Islet of Langerhans (tissue), 1 donor: ENCODE measurements around the gene FMN2.

Experiments used
- FAIRE-seq: peaks from one replicate; lab custom pipeline; 2011; peaks lifted over from hg19 to GRCh38; lab: Jason Lieb, UNC

Gene FMN2

GRCh38 chr1:240314845-240315801, 223.4 kb downstream of the FMN2 start:
- FAIRE-seq = peak; percentile 82

GRCh38 chr1:240319998-240320397, 228.3 kb downstream of the FMN2 start:
- FAIRE-seq = no peak

- FAIRE-seq = no peak
These were observed 229.0 kb downstream of the FMN2 start for GRCh38 chr1:240320659-240321058.

DNA sequence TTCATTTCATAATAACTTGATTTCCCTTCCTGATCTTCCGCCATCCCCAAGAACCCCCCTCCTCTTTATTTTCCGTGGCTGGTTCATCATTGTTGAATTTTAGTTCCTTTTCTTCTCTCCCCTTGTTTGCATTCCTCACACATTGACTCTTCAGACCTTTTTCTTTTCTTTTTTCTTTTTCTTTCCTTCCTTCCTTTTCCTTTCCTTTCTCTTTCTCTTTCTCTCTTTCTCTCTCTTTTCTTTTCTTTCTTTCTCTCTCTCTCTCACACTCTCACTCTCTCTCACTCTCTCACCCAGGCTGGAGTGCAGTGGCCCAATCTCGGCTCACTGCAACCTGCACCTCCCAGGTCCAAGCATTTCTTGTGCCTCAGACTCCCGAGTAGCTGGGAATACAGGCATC, 231.3 kb downstream of the FMN2 start:
- no peak for FAIRE-seq

DNA sequence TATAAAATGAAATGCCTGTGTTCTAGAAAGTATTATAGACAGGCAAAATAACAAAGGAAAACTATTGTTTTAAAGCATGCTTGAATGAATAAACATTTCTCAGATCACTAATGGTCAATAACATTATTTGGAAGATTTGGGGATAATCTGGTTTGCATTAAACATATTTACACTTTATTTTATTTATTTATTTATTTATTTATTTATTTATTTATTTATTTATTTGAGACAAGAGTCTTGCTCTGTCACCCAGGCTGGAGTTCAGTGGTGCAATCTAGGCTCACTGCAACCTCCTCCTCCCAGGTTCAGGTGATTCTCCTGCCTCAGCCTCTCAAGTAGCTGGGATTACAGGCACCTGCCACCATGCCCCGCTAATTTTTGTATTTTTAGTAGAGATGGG, 236.7 kb downstream of the FMN2 start:
- peak; percentile 85 for FAIRE-seq

DNA sequence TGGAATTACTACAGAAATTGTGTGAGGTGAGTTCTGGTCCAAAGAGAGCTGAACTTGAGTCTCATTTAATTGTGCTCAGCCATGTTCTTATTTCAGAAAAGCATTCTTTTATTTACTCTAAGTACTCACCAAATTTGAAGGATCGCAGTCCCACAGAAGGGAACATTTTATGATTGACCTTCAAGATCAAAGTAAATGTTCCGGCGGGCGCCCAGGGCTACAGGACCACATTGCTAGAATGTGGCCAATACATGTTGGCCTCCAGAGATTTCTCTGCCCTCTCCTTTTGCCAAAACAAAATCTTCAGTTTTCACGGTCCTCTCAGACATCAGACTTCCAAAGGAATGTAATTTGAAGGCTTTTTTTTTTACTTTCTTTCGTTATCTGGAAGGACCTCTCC, 237.8 kb downstream of the FMN2 start:
- FAIRE-seq = no peak

DNA sequence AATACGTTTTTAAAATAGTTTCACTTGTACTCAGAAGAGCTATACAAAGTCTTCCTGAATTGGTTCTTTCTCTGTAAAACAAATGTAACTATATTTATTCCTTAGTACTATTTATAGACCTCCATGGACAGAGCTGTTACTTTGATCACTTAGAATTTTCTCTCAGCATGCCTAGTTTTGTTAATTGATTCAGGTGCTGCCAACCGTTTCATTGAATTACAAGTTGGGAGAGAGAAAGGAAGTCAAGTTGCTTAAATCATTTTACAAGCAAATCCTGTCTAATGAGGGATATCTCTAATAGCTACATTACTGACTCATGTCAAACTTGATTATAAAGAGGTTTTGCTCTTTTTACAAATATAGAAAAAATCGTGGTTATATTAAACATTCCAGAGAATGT, 241.0 kb downstream of the FMN2 start:
- FAIRE-seq = no peak

DNA sequence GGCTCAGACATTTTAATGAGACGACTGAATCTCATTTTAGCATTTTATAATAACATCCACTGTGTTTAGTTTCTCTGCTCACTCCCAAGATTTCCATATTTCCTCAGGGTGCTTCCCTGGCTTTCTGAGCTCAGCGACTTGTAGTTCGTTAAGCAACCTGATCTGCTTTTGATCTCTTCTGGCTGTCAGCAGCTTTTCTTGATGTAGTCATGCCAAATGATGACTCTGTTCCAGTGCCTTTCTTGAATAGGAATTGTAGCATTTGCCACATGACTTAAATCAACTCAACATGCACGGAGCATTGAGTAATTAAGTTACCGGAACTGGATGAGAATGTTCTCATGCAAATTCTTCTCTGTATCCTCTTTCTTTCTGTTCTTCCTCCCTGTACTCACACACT, 246.1 kb downstream of the FMN2 start:
- peak; percentile 79 for FAIRE-seq

DNA sequence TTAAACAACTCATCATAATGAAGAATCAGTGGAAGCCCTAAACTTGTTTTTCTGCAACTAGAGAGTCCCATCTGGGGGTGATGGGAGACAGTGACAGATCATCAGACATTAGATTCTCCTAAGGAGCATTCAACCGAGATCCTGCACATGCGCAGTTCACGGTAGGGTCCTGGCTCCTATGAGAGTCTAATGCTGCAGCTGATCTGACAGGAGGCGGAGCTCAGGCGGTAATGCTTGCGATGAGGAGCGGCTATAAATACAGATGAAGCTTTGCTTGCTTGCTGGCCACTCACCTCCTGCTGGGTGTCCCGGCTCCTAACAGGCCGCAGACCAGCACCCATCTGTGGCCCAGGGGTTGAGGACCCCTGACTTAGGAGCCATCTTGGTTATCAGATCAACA, 247.2 kb downstream of the FMN2 start:
- no peak for FAIRE-seq

GRCh38 chr1:240341365-240342250, 249.9 kb downstream of the FMN2 start:
- FAIRE-seq = peak; percentile 21

GRCh38 chr1:240342251-240342625, 250.6 kb downstream of the FMN2 start:
- no peak for FAIRE-seq

DNA sequence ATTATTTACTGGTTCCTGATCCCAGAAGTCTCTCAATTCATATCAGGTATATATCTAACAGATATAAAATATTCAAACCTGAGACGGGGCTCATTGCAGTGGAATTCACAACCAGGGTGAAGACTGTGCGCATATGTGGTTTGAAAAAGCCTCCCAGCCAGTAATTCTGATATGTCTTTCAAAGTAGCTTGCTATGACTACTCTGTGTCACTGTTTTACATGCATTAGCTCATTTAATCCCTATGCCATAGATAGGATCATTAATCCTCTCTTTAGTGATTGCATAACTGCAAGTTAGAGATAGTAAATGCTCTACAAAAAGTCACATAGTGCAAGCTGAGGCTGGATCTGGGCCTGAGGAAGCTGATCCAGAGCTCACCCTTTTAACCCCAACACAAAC, 251.4 kb downstream of the FMN2 start:
- FAIRE-seq = no peak

DNA sequence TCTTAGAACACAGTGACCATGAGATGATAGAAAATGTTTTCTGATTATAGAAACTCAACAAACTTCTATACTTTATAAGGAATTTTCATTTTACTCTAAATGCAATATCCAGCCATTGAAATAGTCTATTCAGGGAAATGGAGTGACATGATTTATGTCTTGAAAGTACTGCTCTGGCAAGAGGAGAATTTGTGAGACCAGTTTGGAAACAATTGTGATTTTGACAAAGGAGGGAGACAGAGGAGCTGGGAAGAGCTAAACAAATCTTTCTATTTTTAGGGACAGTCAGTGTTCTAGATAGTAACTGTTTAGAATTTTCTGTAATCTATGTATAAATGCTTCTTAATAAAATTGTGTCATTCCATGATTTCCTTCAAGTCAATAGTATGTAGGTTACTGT, 252.3 kb downstream of the FMN2 start:
- FAIRE-seq = no peak

DNA sequence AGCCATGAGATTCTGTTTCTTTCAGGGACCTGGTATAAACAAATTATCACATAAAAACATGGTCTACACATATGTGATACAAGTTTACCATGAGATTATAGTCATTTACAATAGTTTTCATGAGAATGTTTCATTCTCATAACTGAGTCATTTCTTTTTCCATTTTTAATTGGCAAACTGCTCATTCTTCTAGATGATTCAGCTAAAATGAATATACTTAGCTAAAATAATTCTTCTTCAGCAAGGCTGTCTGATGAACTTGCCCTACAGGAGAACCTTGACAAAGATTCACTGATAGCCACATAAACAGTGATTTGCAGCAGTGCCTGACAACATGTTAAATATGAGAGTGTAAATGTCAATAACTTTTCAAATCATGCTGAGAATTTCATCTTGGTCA, 253.2 kb downstream of the FMN2 start:
- no peak for FAIRE-seq

DNA sequence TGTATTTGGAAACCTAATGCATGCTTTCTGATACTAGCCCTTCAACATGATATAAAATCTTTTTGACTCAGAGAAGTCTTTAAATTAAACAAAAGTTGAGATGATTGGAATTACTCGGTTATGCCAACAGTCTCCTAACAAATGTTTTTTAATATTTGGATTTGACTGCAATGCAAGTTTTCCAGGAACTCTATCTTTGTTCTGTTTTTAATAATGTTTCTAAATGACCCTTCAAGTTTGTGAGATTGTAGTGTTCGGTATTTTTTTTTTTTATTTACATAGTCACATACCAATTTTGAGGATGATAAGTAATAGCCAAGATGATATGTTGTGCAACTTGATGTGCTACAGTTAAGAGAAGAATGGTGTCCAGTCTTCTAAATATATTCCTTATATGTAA, 258.0 kb downstream of the FMN2 start:
- no peak for FAIRE-seq

- FAIRE-seq = no peak
These were observed 259.2 kb downstream of the FMN2 start for GRCh38 chr1:240350910-240351331.

DNA sequence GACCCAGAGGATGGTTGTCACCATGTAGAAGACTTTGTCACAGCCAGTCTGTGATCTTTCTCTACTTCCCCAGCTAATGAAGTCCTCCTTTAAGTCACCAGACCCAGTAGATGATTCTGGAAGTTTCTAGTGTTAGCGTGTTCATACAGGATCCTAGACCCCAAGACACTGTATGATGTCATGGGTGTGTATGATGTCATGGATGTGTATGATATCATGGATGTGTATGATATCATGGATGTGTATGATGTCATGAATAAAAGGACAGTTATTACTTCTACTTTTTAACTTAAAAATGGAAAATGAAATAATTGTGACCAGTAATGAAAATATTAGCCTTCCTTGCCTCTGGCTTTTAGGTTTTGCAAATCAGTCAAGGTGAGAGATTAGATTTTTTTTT, 260.0 kb downstream of the FMN2 start:
- FAIRE-seq = peak; percentile 13

DNA sequence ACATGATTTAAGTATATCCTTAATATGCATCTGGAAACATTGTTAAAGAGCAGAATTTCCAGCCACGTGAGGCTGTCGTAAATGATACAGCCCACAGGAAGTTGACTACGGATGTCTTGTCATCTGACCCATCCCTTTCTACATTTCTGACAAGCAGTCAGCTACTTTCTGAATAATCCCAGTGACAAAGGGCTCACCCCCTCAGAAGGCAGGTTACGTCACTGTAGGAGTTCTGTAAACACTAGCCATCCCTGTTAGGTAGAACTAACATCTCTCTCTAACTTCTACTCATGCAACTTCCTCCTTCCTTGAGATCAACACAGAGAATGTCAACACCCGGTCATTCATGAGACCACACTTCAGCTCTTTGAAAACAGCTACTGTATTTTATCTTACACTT, 261.1 kb downstream of the FMN2 start:
- FAIRE-seq = no peak

DNA sequence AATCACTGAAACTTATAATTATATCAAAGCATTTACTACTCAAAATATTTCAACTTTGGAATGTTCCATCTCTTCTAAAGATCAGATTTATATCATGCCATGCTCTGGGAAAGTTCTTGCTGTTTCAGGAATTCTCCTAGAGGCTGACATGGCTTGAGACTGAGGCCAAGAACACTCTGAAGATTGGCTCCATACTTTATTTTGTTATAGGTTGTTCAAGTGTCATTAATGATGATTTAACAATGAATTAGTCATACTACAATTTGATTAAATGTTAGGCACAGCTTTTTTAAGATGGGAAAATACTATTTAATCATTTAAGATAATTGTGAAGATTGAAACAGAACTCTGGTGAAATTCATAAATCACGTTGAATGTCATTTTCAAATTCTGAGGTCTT, 264.9 kb downstream of the FMN2 start:
- peak; percentile 58 for FAIRE-seq

- FAIRE-seq = no peak
These were observed 270.4 kb downstream of the FMN2 start for GRCh38 chr1:240362046-240362445.

- no peak for FAIRE-seq
These were observed 271.1 kb downstream of the FMN2 start for GRCh38 chr1:240362826-240363225.

DNA sequence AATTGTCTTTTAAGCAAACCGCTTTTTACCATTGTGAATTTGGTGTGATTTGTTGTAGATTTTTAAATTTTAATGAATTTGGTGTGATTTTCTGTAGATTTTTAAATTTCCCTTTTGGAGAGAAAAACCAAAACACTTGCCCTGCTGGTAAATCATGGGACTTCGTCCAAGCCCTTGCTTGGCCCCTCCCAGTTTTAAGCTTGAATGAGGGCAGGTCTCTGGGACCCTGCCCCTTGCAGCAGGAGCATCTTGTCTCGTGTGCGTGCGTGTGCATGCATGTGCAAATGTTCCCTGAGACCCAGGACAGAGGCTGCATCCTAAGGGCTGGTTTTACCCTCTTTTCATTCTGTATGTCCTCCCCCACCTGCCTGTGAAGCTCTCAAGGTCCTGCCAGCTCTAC, 271.6 kb downstream of the FMN2 start:
- FAIRE-seq = no peak

GRCh38 chr1:240363914-240364313, 272.2 kb downstream of the FMN2 start:
- no peak for FAIRE-seq
